H9 (cell line): ENCODE data around the gene SREBF1. TPM values are rescaled to one million over a fixed set of nuclear protein-coding genes. Genes with fewer than 3 reads are reported as not detected.

Source experiments
- DNase-seq: peaks from one replicate; pipeline ENCODE4 v3.0.0-alpha.2; 2017
- H2AFZ ChIP-seq: one replicate; pipeline ENCODE4 v1.6.1; 2013; ENCODE audit warnings: mild to moderate bottlenecking, low read length, control low read depth, moderate library complexity
- H2AK5ac ChIP-seq: 2 replicates; pipeline ENCODE4 v1.6.1; 2013; ENCODE audit warnings: low read length, control low read depth, mixed read lengths; ENCODE audit not compliant: insufficient read length
- H2BK120ac ChIP-seq: one replicate; pipeline ENCODE4 v1.6.1; 2013; ENCODE audit warnings: low read depth, mild to moderate bottlenecking, low read length, control low read depth, inconsistent platforms; ENCODE audit not compliant: poor library complexity, severe bottlenecking
- H2BK12ac ChIP-seq: 2 replicates; pipeline ENCODE4 v1.6.1; 2013; ENCODE audit warnings: low read length, control low read depth, mixed read lengths, low read depth; ENCODE audit not compliant: insufficient read length
- H2BK15ac ChIP-seq: 2 replicates; pipeline ENCODE4 v1.6.1; 2013; ENCODE audit warnings: low read depth, low read length, control low read depth
- H2BK20ac ChIP-seq: one replicate; pipeline ENCODE4 v1.6.1; 2013; ENCODE audit warnings: low read depth, mild to moderate bottlenecking, low read length, control low read depth, inconsistent platforms; ENCODE audit not compliant: poor library complexity, severe bottlenecking
- H2BK5ac ChIP-seq: 2 replicates; pipeline ENCODE4 v1.6.1; 2013; ENCODE audit warnings: low read length, control low read depth, mixed read lengths; ENCODE audit not compliant: insufficient read length
- H3K14ac ChIP-seq: 2 replicates; pipeline ENCODE4 v1.6.1; 2013; ENCODE audit warnings: low read length, control low read depth; ENCODE audit not compliant: insufficient read depth
- H3K18ac ChIP-seq: 2 replicates; pipeline ENCODE4 v1.6.1; 2013; ENCODE audit warnings: low read depth, mild to moderate bottlenecking, mixed read lengths, low read length, control low read depth; ENCODE audit not compliant: insufficient read length
- H3K23ac ChIP-seq: 2 replicates; pipeline ENCODE4 v1.6.1; 2013; ENCODE audit warnings: low read length, control low read depth, mixed read lengths, low read depth; ENCODE audit not compliant: insufficient read length
- H3K23me2 ChIP-seq: 2 replicates; pipeline ENCODE4 v1.6.1; 2013; ENCODE audit warnings: low read depth, mild to moderate bottlenecking, mixed read lengths, low read length, control low read depth; ENCODE audit not compliant: insufficient read length, poor library complexity, severe bottlenecking
- H3K27ac ChIP-seq: 2 replicates; pipeline ENCODE4 v1.5.1; 2013; ENCODE audit warnings: low read length, control low read depth, mixed read lengths, low read depth; ENCODE audit not compliant: insufficient read length
- H3K27me3 ChIP-seq: 2 replicates; pipeline ENCODE4 v1.6.1; 2013; ENCODE audit warnings: low read length, control low read depth, inconsistent platforms; ENCODE audit not compliant: insufficient read depth
- H3K4ac ChIP-seq: 2 replicates; pipeline ENCODE4 v1.6.1; 2013; ENCODE audit warnings: low read depth, mild to moderate bottlenecking, control low read depth, inconsistent platforms, low read length, moderate library complexity
- H3K4me1 ChIP-seq: 2 replicates; pipeline ENCODE4 v1.6.1; 2013; ENCODE audit warnings: low read length, control low read depth, inconsistent platforms; ENCODE audit not compliant: insufficient read depth
- H3K4me2 ChIP-seq: 2 replicates; pipeline ENCODE4 v1.6.1; 2013; ENCODE audit warnings: low read length, control low read depth, mixed read lengths; ENCODE audit not compliant: insufficient read length, insufficient read depth
- H3K56ac ChIP-seq: 2 replicates; pipeline ENCODE4 v1.6.1; 2013; ENCODE audit warnings: low read depth, mild to moderate bottlenecking, mixed read lengths, low read length, control low read depth; ENCODE audit not compliant: insufficient read length
- H3K79me1 ChIP-seq: 2 replicates; pipeline ENCODE4 v1.6.1; 2013; ENCODE audit warnings: low read depth, mild to moderate bottlenecking, moderate library complexity, low read length, control low read depth, inconsistent platforms; ENCODE audit not compliant: insufficient read depth, poor library complexity, severe bottlenecking
- H3K79me2 ChIP-seq: 2 replicates; pipeline ENCODE4 v1.6.1; 2013; ENCODE audit warnings: low read length, control low read depth, inconsistent platforms; ENCODE audit not compliant: insufficient read depth
- H3K9ac ChIP-seq: 2 replicates; pipeline ENCODE4 v1.6.1; 2013; ENCODE audit warnings: low read length, control low read depth, mixed read lengths; ENCODE audit not compliant: insufficient read length; ENCODE audit errors: extremely low read depth
- H3K9me3 ChIP-seq: one replicate; pipeline ENCODE4 v1.6.1; 2013; ENCODE audit warnings: low read depth, low read length, inconsistent platforms; ENCODE audit not compliant: control insufficient read depth
- H3T11ph ChIP-seq: one replicate; pipeline ENCODE4 v1.6.1; 2013; ENCODE audit warnings: mild to moderate bottlenecking, low read length, control low read depth, inconsistent platforms
- H4K20me1 ChIP-seq: one replicate; pipeline ENCODE4 v1.6.1; 2013; ENCODE audit not compliant: control insufficient read depth, insufficient read length, insufficient read depth
- H4K5ac ChIP-seq: 2 replicates; pipeline ENCODE4 v1.6.1; 2013; ENCODE audit warnings: low read depth, mild to moderate bottlenecking, mixed read lengths, low read length, control low read depth; ENCODE audit not compliant: insufficient read length
- H4K8ac ChIP-seq: replicated peaks from 2 replicates; pipeline ENCODE4 v1.6.1; 2013; ENCODE audit warnings: low read length, control low read depth, mixed read lengths, low read depth; ENCODE audit not compliant: insufficient read length
- H4K91ac ChIP-seq: 2 replicates; pipeline ENCODE4 v1.6.1; 2013; ENCODE audit warnings: low read depth, mild to moderate bottlenecking, moderate library complexity, mixed read lengths, low read length, control low read depth; ENCODE audit not compliant: insufficient read length
- H3K27ac Mint-ChIP-seq, 3 experiments: 2 replicates in 2 of 3; 3 replicates in 1 of 3; pipeline ENCODE4 v1.8.0; 2020 to 2021; ENCODE audit warnings: mixed read lengths in 3 of 3, mild to moderate bottlenecking in 1 of 3, moderate library complexity in 1 of 3
- H3K27me3 Mint-ChIP-seq: 2 replicates; pipeline ENCODE4 v1.8.0; 2021; ENCODE audit warnings: low read depth, mild to moderate bottlenecking, moderate library complexity, mixed read lengths
- H3K36me3 Mint-ChIP-seq, 3 experiments: 2 replicates in 2 of 3; 3 replicates in 1 of 3; pipeline ENCODE4 v1.8.0; 2020 to 2021; ENCODE audit warnings: low read depth in 3 of 3, mixed read lengths in 3 of 3; ENCODE audit not compliant: insufficient read depth in 1 of 3
- H3K4me1 Mint-ChIP-seq, 2 experiments: 2 replicates each; pipeline ENCODE4 v1.8.0; 2020; ENCODE audit warnings: mixed read lengths in 2 of 2
- H3K4me3 Mint-ChIP-seq, 2 experiments: 2 replicates in 1 of 2; 3 replicates in 1 of 2; pipeline ENCODE4 v1.8.0; 2020 to 2021; ENCODE audit warnings: mild to moderate bottlenecking in 2 of 2, mixed read lengths in 2 of 2, moderate library complexity in 1 of 2
- H3K9me3 Mint-ChIP-seq, 2 experiments: 2 replicates in 1 of 2; 3 replicates in 1 of 2; pipeline ENCODE4 v1.8.0; 2020; ENCODE audit warnings: mild to moderate bottlenecking in 2 of 2, mixed read lengths in 2 of 2, moderate library complexity in 1 of 2
- CTCF ChIP-seq: fragments of 200-600 bp; sonication (generic); conservative IDR thresholded peaks from 3 replicates; pipeline ENCODE4 v1.8.0; 2021; ENCODE audit warnings: antibody characterized with exemption, mild to moderate bottlenecking
- WGBS: extraction: QIAGEN DNeasy Blood & Tissue Kit; methylation state at CpG from one replicate; pipeline ENCODE4 v1.1.7; 2013; ENCODE audit warnings: missing lambda C conversion rate, low lambda C conversion rate, mixed read lengths; ENCODE audit not compliant: insufficient read length; ENCODE audit errors: extremely low coverage; 5-methylcytosine and 5-hydroxymethylcytosine counted together
- total RNA-seq: library from RNA; stranded (reverse); gene quantifications from 2 replicates; pipeline ENCODE4 v1.2.1, GENCODE V29; 2021

Gene SREBF1
- total RNA-seq, 1 experiment from 2014 or later: 81.9 TPM

GRCh38 chr17:17886226-17886625, 49.4 kb upstream of the SREBF1 start:
- H3K27ac Mint-ChIP-seq: no peak overlapping the region

More at GRCh38 chr17:17886226-17886625, 49.4 kb upstream of the SREBF1 start:
- Histone ChIP-seq H3K18ac (no peak overlapping the region), H4K5ac (no peak overlapping the region), H3K14ac (no peak overlapping the region), H3K23me2 (no peaks in the 10 kb centered on the region), H3K4me1 (peaks cover 12% of the 10 kb centered on the region; the same call in 1 of the 2 replicates), H3K79me1 (no peaks in the 10 kb centered on the region), H2BK5ac (no peak overlapping the region), H3T11ph (no peak overlapping the region), H2BK20ac (no peak overlapping the region), H3K23ac (no peak overlapping the region), H2AK5ac (no peak overlapping the region), H3K27me3 (no peaks in the 10 kb centered on the region), H2BK120ac (no peak overlapping the region), H3K4ac (no peak overlapping the region), H2AFZ (no peak overlapping the region), H4K20me1 (peaks cover 2% of the 10 kb centered on the region), H3K56ac (no peak overlapping the region), H4K91ac (no peak overlapping the region), H3K4me2 (no peak overlapping the region), H4K8ac (no peak overlapping the region), H3K27ac (no peak overlapping the region), H2BK15ac (no peak overlapping the region), H3K9me3 (no peaks in the 10 kb centered on the region), H3K9ac (no peak overlapping the region), H2BK12ac (no peak overlapping the region), H3K79me2 (no peaks in the 10 kb centered on the region)
- Mint-ChIP-seq H3K9me3 (no peaks in the 10 kb centered on the region; a peak in 1 of 5 replicates), H3K36me3 (no peaks in the 10 kb centered on the region), H3K4me3 (no peak overlapping the region; a peak in 1 of 5 replicates), H3K4me1 (peaks cover 54 to 60% of the 10 kb centered on the region in 2 experiments), H3K27me3 (peaks cover 4% of the 10 kb centered on the region)
- WGBS: no CpG with 5 or more reads among the region's 6 CpGs
- no peak for TF ChIP-seq CTCF
- DNase-seq: no peak
